ENCODE data around the gene CAMTA1.

CAMTA1 gene

DNA sequence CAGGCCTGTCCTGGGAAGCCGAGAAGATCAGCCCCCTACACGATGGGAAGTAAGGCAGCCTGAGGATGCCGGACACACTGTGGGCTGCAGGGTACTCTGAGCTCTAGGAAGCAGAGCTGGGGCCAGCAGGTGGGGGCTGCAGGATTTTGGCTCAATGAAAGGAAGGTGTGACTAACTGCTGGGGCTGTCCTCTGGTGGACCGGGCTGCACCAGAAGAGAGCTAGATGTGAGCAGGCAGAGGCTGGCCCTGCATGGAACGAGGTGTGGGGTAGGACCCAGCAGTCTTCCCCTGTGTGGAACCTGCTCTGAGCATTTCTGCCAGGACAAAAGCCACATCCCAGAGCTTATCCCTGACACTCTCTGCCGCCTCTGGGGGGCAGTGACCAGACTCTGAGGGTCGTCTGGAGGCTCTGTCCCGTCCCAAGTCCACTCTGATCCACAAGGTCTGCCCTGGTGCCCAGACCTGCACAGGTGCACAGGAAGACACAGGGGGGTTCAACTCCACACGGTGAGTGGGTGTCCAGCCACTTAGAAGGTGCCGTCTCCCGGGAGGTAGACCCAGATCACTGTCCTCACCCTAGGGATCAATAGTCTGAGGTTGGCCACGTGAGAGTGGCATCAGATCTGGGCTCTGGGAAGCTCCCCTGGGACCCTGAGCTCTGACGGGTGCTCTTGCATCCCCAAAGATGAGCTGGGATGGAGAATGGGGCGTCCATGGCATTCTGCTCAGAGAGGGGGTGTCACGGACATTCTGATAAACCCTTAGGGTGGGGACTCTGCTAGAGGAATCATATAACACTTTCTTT, 798.2 kb downstream of the CAMTA1 start:
- TF ChIP-seq ZSCAN4 (tag by site-specific recombination; IDR thresholded peaks at IDR 0.05) = no peak
- no peak for TF ChIP-seq ZNF645 (tag by site-specific recombination; IDR thresholded peaks at IDR 0.05)
- no peak for TF ChIP-seq ZNF132 (tag by site-specific recombination; IDR thresholded peaks at IDR 0.05; ENCODE audit: borderline replicate concordance)
- TF ChIP-seq ZNF513 (tag by site-specific recombination; IDR thresholded peaks at IDR 0.05) = no peak
- no peak for TF ChIP-seq FEZF1 (tag by site-specific recombination; IDR thresholded peaks at IDR 0.05)
- TF ChIP-seq KLF10 (tag by site-specific recombination; IDR thresholded peaks at IDR 0.05) = no peak
- no peak for TF ChIP-seq ZNF174 (tag by site-specific recombination; IDR thresholded peaks at IDR 0.05)
- Histone ChIP-seq H3K4me1 (ENCODE audit: control insufficient read depth, insufficient read depth, low read length) (no peaks in the 10 kb centered on the region), H3K27ac (ENCODE audit: extremely low read depth, low read depth, low read length) (no peak overlapping the region), H3K36me3 (ENCODE audit: control insufficient read depth in 2 of 2, insufficient read depth in 1 of 2, low read length in 2 of 2) (no peaks in the 10 kb centered on the region), H3K4me3 (ENCODE audit: low read depth, low read length) (no peak overlapping the region), H3K9me3 (ENCODE audit: control insufficient read depth, insufficient read depth, low read depth, low read length) (no peaks in the 10 kb centered on the region)
- ChIA-PET CTCF (interaction anchor here (1.1 kb wide), 1 partner anchor 21 kb away, joined by 3 read pairs; no protein-coding TSS in a partner anchor), POLR2A (interaction anchor here (0.9 kb wide), 1 partner anchor 121 kb away, joined by 3 read pairs; no protein-coding TSS in a partner anchor)

GRCh38 chr1:7584157-7584556, 798.9 kb downstream of the CAMTA1 start:
- ChIA-PET CTCF (interaction anchor here (1.1 kb wide), 1 partner anchor 22 kb away, joined by 3 read pairs; no protein-coding TSS in a partner anchor), POLR2A (no interaction called here)
- TF ChIP-seq BCL11B (tag by site-specific recombination; IDR thresholded peaks at IDR 0.05; ENCODE audit: low read depth) (no peak), ZNF843 (tag by site-specific recombination; IDR thresholded peaks at IDR 0.05) (no peak), ZNF10 (tag by site-specific recombination; IDR thresholded peaks at IDR 0.05) (no peak), ZNF391 (tag by site-specific recombination; IDR thresholded peaks at IDR 0.05; ENCODE audit: borderline replicate concordance, low read depth) (no peak), ZNF600 (tag by site-specific recombination; IDR thresholded peaks at IDR 0.05) (no peak), OSR2 (tag by site-specific recombination; IDR thresholded peaks at IDR 0.05) (no peak), PRDM6 (tag by site-specific recombination; IDR thresholded peaks at IDR 0.05) (no peak)
- TF ChIP-seq, protein P1, sequence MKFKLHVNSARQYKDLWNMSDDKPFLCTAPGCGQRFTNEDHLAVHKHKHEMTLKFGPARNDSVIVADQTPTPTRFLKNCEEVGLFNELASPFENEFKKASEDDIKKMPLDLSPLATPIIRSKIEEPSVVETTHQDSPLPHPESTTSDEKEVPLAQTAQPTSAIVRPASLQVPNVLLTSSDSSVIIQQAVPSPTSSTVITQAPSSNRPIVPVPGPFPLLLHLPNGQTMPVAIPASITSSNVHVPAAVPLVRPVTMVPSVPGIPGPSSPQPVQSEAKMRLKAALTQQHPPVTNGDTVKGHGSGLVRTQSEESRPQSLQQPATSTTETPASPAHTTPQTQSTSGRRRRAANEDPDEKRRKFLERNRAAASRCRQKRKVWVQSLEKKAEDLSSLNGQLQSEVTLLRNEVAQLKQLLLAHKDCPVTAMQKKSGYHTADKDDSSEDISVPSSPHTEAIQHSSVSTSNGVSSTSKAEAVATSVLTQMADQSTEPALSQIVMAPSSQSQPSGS (tag by site-specific recombination; IDR thresholded peaks at IDR 0.05; ENCODE audit: low read depth) = no peak
- Histone ChIP-seq H3K36me3 (ENCODE audit: control insufficient read depth in 2 of 2, insufficient read depth in 1 of 2, low read length in 2 of 2) (no peaks in the 10 kb centered on the region), H3K27ac (ENCODE audit: extremely low read depth, low read depth, low read length) (no peak overlapping the region), H3K9me3 (ENCODE audit: control insufficient read depth, insufficient read depth, low read depth, low read length) (no peaks in the 10 kb centered on the region), H3K4me3 (ENCODE audit: low read depth, low read length) (no peak overlapping the region), H3K4me1 (ENCODE audit: control insufficient read depth, insufficient read depth, low read length) (no peaks in the 10 kb centered on the region)

All from HEK293 (cell line).